ENCODE data around the gene TRIM71. TPM values are rescaled to one million over a fixed set of nuclear protein-coding genes. Genes with fewer than 3 reads are reported as not detected.
A peak's percentile ranks its signal among the peaks of the same experiment; 100 is the strongest.

TRIM71 gene
- total RNA-seq, 1 experiment from 2014 or later: 376 TPM

- Mint-ChIP-seq H3K27me3 (ENCODE audit: low read depth) (peaks cover 3% of the 10 kb centered on the region; the same call in 1 of the 2 replicates), H3K4me1 (peaks cover 46 to 49% of the 10 kb centered on the region in 2 experiments), H3K36me3 (ENCODE audit: insufficient read depth in 1 of 3, low read depth in 3 of 3) (peaks cover 53 to 58% (median 55%) of the 10 kb centered on the region in 3 experiments), H3K4me3 (peak overlapping the region; percentile 96 to 100), H3K9me3 (peaks cover 10 to 17% of the 10 kb centered on the region in 2 experiments; a peak in 4 of 5 replicates), H3K27ac (peak overlapping the region; percentile 98 to 99 (median 98))
- no peak for DNase-seq
- Histone ChIP-seq H2BK15ac (ENCODE audit: low read depth, low read length) (no peak overlapping the region), H3K4me2 (ENCODE audit: insufficient read depth, insufficient read length, low read length) (peak overlapping the region; percentile 93), H3K23ac (ENCODE audit: insufficient read length, low read depth, low read length) (no peak overlapping the region), H4K91ac (ENCODE audit: insufficient read length, low read depth, low read length) (no peak overlapping the region), H2BK12ac (ENCODE audit: insufficient read length, low read depth, low read length) (no peak overlapping the region), H2AK5ac (ENCODE audit: insufficient read length, low read length) (no peak overlapping the region), H3K23me2 (ENCODE audit: insufficient read length, low read depth, low read length, poor library complexity, severe bottlenecking) (peaks cover 25% of the 10 kb centered on the region), H3K79me2 (ENCODE audit: insufficient read depth, low read length) (peaks cover 70% of the 10 kb centered on the region), H2BK120ac (ENCODE audit: low read depth, low read length, poor library complexity, severe bottlenecking) (no peak overlapping the region), H3K18ac (ENCODE audit: insufficient read length, low read depth, low read length) (no peak overlapping the region), H3K4me1 (ENCODE audit: insufficient read depth, low read length) (peaks cover 7% of the 10 kb centered on the region; the same call in 1 of the 2 replicates), H4K5ac (ENCODE audit: insufficient read length, low read depth, low read length) (no peak overlapping the region), H3K4ac (ENCODE audit: low read depth, low read length) (no peak overlapping the region), H4K20me1 (ENCODE audit: control insufficient read depth, insufficient read depth, insufficient read length) (no peaks in the 10 kb centered on the region), H4K8ac (replicated peaks; ENCODE audit: insufficient read length, low read depth, low read length) (no peak overlapping the region), H3K27me3 (ENCODE audit: insufficient read depth, low read length) (no peaks in the 10 kb centered on the region), H2AFZ (ENCODE audit: low read length) (no peak overlapping the region), H3K27ac (ENCODE audit: insufficient read length, low read depth, low read length) (no peak overlapping the region), H3K9me3 (ENCODE audit: control insufficient read depth, low read depth, low read length) (no peaks in the 10 kb centered on the region), H3K9ac (ENCODE audit: extremely low read depth, insufficient read length, low read length) (peak overlapping the region; percentile 94), H3K56ac (ENCODE audit: insufficient read length, low read depth, low read length) (no peak overlapping the region), H2BK5ac (ENCODE audit: insufficient read length, low read length) (no peak overlapping the region), H2BK20ac (ENCODE audit: low read depth, low read length, poor library complexity, severe bottlenecking) (no peak overlapping the region), H3K79me1 (ENCODE audit: insufficient read depth, low read depth, low read length, poor library complexity, severe bottlenecking) (no peaks in the 10 kb centered on the region), H3K14ac (ENCODE audit: insufficient read depth, low read length) (peak overlapping the region; percentile 33), H3T11ph (ENCODE audit: low read length) (no peak overlapping the region)
- no CpG with 5 or more reads among the region's 111 CpGs for WGBS (ENCODE audit: extremely low coverage, insufficient read length, low lambda C conversion rate)
- TF ChIP-seq CTCF (conservative IDR thresholded peaks at IDR 0.05): no peak
Measured at GRCh38 chr3:32818229-32818969, 602 bp downstream of the TRIM71 start.
